Measurements from ENCODE around the gene DTL.

The DTL gene

DNA sequence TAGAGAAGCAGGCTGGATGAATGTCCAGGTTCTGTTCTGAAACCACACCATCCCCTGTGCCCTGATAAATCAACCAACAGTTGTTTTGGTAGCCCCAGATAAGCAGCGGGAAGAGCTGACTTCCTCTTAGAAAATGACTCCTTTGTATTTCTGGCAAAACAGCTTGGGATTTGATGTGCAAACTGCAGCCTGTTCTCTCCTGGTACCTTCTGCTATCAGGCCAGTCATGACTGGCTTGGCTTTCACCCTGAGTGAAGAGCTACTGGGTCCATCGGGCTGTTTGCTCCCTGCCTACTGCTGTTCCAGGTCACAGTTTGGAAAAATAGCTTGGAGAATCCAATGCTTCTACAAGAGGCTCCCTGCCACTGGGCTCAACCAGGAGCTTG lies 116.8 kb downstream of the DTL start:
- TF ChIP-seq TCF12 (IDR thresholded peaks at IDR 0.05; ENCODE audit: low read depth) (no peak), CEBPB (IDR thresholded peaks at IDR 0.05) (no peak), YY1 (IDR thresholded peaks at IDR 0.05; ENCODE audit: low read depth) (no peak), REST (IDR thresholded peaks at IDR 0.05; ENCODE audit: low read depth) (no peak), EP300 (IDR thresholded peaks at IDR 0.05; ENCODE audit: borderline replicate concordance) (no peak), USF1 (IDR thresholded peaks at IDR 0.05) (no peak), CREB1 (IDR thresholded peaks at IDR 0.05; ENCODE audit: low read depth) (no peak), TAF1 (IDR thresholded peaks at IDR 0.05; ENCODE audit: low read depth) (no peak), RAD21 (IDR thresholded peaks at IDR 0.05; ENCODE audit: low read depth) (no peak), EGR1 (IDR thresholded peaks at IDR 0.05) (no peak), FOXM1 (IDR thresholded peaks at IDR 0.05; ENCODE audit: borderline replicate concordance, low read depth) (no peak), NFIC (IDR thresholded peaks at IDR 0.05) (no peak), TEAD4 (IDR thresholded peaks at IDR 0.05) (no peak), ZBTB7A (IDR thresholded peaks at IDR 0.05; ENCODE audit: low read depth) (no peak)
- TF ChIP-seq, protein P1, sequence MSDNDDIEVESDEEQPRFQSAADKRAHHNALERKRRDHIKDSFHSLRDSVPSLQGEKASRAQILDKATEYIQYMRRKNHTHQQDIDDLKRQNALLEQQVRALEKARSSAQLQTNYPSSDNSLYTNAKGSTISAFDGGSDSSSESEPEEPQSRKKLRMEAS (IDR thresholded peaks at IDR 0.05), result no peak

- no peak for TF ChIP-seq CEBPB (IDR thresholded peaks at IDR 0.05)
- TF ChIP-seq FOXM1 (IDR thresholded peaks at IDR 0.05; ENCODE audit: borderline replicate concordance, low read depth), result no peak
- no peak for TF ChIP-seq TAF1 (IDR thresholded peaks at IDR 0.05; ENCODE audit: low read depth)
- no peak for TF ChIP-seq TCF12 (IDR thresholded peaks at IDR 0.05; ENCODE audit: low read depth)
- TF ChIP-seq ZBTB7A (IDR thresholded peaks at IDR 0.05; ENCODE audit: low read depth), result no peak
- no peak for TF ChIP-seq CREB1 (IDR thresholded peaks at IDR 0.05; ENCODE audit: low read depth)
- no peak for TF ChIP-seq EGR1 (IDR thresholded peaks at IDR 0.05)
- no peak for TF ChIP-seq NFIC (IDR thresholded peaks at IDR 0.05)
- no peak for TF ChIP-seq YY1 (IDR thresholded peaks at IDR 0.05; ENCODE audit: low read depth)
- TF ChIP-seq RAD21 (IDR thresholded peaks at IDR 0.05; ENCODE audit: low read depth), result no peak
- no peak for TF ChIP-seq USF1 (IDR thresholded peaks at IDR 0.05)
- TF ChIP-seq REST (IDR thresholded peaks at IDR 0.05; ENCODE audit: low read depth), result no peak
- TF ChIP-seq, protein P1 (IDR thresholded peaks at IDR 0.05), result no peak
- no peak for TF ChIP-seq TEAD4 (IDR thresholded peaks at IDR 0.05)
- TF ChIP-seq EP300 (IDR thresholded peaks at IDR 0.05; ENCODE audit: borderline replicate concordance), result no peak
Observed at GRCh38 chr1:212152869-212153268, 117.3 kb downstream of the DTL start.

DNA sequence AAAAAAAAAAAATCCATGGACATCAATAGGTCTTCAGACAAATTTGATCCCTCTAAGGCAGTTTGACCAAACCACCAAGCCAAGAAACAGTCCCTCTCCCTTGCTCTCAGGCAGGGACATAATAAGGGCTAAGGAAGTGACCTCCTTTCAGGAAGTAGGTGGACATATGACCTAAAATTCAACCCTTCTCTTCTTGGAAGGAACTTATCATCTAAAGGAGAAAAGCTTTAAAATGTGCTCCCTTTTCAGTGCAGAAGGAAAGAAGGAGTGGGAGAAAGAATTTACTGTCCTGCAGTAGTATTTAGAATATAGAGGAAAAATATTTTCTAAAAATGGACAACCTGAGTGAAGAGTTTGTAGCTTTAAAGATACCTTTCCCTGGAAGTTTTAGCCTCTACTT lies 118.1 kb downstream of the DTL start:
- TF ChIP-seq RAD21 (IDR thresholded peaks at IDR 0.05; ENCODE audit: low read depth), result no peak
- TF ChIP-seq, protein P1 (IDR thresholded peaks at IDR 0.05), result no peak
